ENCODE results near the gene BCAR3.

The BCAR3 gene

GRCh38 chr1:93526431-93526830 is 155.2 kb downstream of the BCAR3 start:
- TF ChIP-seq ZFX (IDR thresholded peaks at IDR 0.05; ENCODE audit: borderline replicate concordance) (no peak), CTCF (IDR thresholded peaks at IDR 0.05) (no peak)
- no peak overlapping the region for H3K27ac ChIP-seq

- TF ChIP-seq CTCF (IDR thresholded peaks at IDR 0.05) (no peak), ZFX (IDR thresholded peaks at IDR 0.05; ENCODE audit: borderline replicate concordance) (no peak)
- no peak overlapping the region for H3K27ac ChIP-seq
Observed at GRCh38 chr1:93525431-93525830, 156.2 kb downstream of the BCAR3 start.

GRCh38 chr1:93522721-93523120 is 158.9 kb downstream of the BCAR3 start:
- no peak overlapping the region for H3K27ac ChIP-seq
- TF ChIP-seq CTCF (IDR thresholded peaks at IDR 0.05) (no peak), ZFX (IDR thresholded peaks at IDR 0.05; ENCODE audit: borderline replicate concordance) (no peak)

GRCh38 chr1:93521618-93522017 is 160.0 kb downstream of the BCAR3 start:
- H3K27ac ChIP-seq = no peak overlapping the region
- TF ChIP-seq CTCF (IDR thresholded peaks at IDR 0.05) = no peak
- TF ChIP-seq ZFX (IDR thresholded peaks at IDR 0.05; ENCODE audit: borderline replicate concordance) = no peak

- H3K27ac ChIP-seq = no peak overlapping the region
- TF ChIP-seq ZFX (IDR thresholded peaks at IDR 0.05; ENCODE audit: borderline replicate concordance) = no peak
- TF ChIP-seq CTCF (IDR thresholded peaks at IDR 0.05) = no peak
Observed at GRCh38 chr1:93519199-93519829, 162.3 kb downstream of the BCAR3 start.

- H3K27ac ChIP-seq = no peak overlapping the region
- no peak for TF ChIP-seq CTCF (IDR thresholded peaks at IDR 0.05)
- no peak for TF ChIP-seq ZFX (IDR thresholded peaks at IDR 0.05; ENCODE audit: borderline replicate concordance)
Observed at GRCh38 chr1:93518516-93518915, 163.1 kb downstream of the BCAR3 start.

GRCh38 chr1:93516164-93516563 is 165.5 kb downstream of the BCAR3 start:
- no peak overlapping the region for H3K27ac ChIP-seq
- TF ChIP-seq ZFX (IDR thresholded peaks at IDR 0.05; ENCODE audit: borderline replicate concordance) = no peak
- no peak for TF ChIP-seq CTCF (IDR thresholded peaks at IDR 0.05)

Measured in 22Rv1 (cell line).